K562 (cell line): Measurements from ENCODE around the gene SCIN. TPM values are rescaled to one million over a fixed set of nuclear protein-coding genes. Genes with fewer than 3 reads are reported as not detected.

Experiments
- BRCA1 ChIP-seq, 2 experiments: fragments of 450-650 bp in 1 of 2; sonication (generic) in 1 of 2; formaldehyde crosslinking in 1 of 2; IDR thresholded peaks; 2 replicates each; pipeline versions ENCODE4 v1.5.0 to v1.6.1; 2017 to 2020; ENCODE audit warnings: mild to moderate bottlenecking in 1 of 2, missing genetic modification reagents in 1 of 2
- BRD4 ChIP-seq: fragments of 200-600 bp; sonication (generic); IDR thresholded peaks from 2 replicates; pipeline ENCODE4 v1.6.1; 2017; ENCODE audit warnings: inconsistent platforms
- CEBPG ChIP-seq, 3 experiments: fragments of 200-800 bp in 1 of 3; sonication (Bioruptor generic) in 1 of 3; sonication (generic) in 1 of 3; formaldehyde crosslinking in 1 of 3; IDR thresholded peaks in 2 of 3; conservative IDR thresholded peaks in 1 of 3; 2 replicates each; pipeline versions ENCODE4 v1.6.1 to v1.8.0; 2016 to 2022; ENCODE audit warnings: missing compliant biosample characterization in 2 of 3, missing genetic modification characterization in 2 of 3, mild to moderate bottlenecking in 1 of 3, missing genetic modification reagents in 1 of 3
- CTCFL ChIP-seq: IDR thresholded peaks from 2 replicates; pipeline ENCODE4 v1.6.1; 2011; ENCODE audit warnings: borderline replicate concordance, low read depth, mild to moderate bottlenecking, moderate library complexity, low read length; ENCODE audit not compliant: insufficient read depth, poor library complexity, severe bottlenecking
- E2F1 ChIP-seq: sonication (generic); formaldehyde crosslinking; IDR thresholded peaks from 2 replicates; pipeline ENCODE4 v1.8.1; 2023; ENCODE audit warnings: mild to moderate bottlenecking, missing genetic modification reagents, moderate library complexity
- ILF3 ChIP-seq: fragments of 450-650 bp; IDR thresholded peaks from 2 replicates; pipeline ENCODE4 v1.6.1; 2018; ENCODE audit warnings: antibody characterized with exemption, mild to moderate bottlenecking, moderate library complexity, borderline replicate concordance
- LCOR ChIP-seq: sonication (generic); formaldehyde crosslinking; IDR thresholded peaks from 2 replicates; pipeline ENCODE4 v1.8.0; 2022; ENCODE audit warnings: mild to moderate bottlenecking, missing genetic modification reagents
- NCOA1 ChIP-seq: fragments of 450-650 bp; IDR thresholded peaks from 2 replicates; pipeline ENCODE4 v1.6.1; 2016; ENCODE audit warnings: low read depth
- NFRKB ChIP-seq: fragments of 450-650 bp; IDR thresholded peaks from 2 replicates; pipeline ENCODE4 v1.6.1; 2016; ENCODE audit warnings: low read depth
- NR3C1 ChIP-seq: sonication (generic); formaldehyde crosslinking; IDR thresholded peaks from 2 replicates; pipeline ENCODE4 v1.8.1; 2022; ENCODE audit warnings: missing genetic modification reagents
- PREB ChIP-seq: sonication (generic); formaldehyde crosslinking; IDR thresholded peaks from 2 replicates; pipeline ENCODE4 v1.8.1; 2023; ENCODE audit warnings: mild to moderate bottlenecking, missing genetic modification reagents
- PRMT5 ChIP-seq: sonication (generic); formaldehyde crosslinking; IDR thresholded peaks from 2 replicates; pipeline ENCODE4 v1.5.0; 2020; ENCODE audit warnings: missing genetic modification reagents
- RCOR1 ChIP-seq, 2 experiments: IDR thresholded peaks; 2 replicates each; pipeline ENCODE4 v1.6.1; 2012; ENCODE audit warnings: low read depth in 2 of 2, low read length in 2 of 2, borderline replicate concordance in 1 of 2, improper control_type of control experiment in 1 of 2
- ZBTB17 ChIP-seq: fragments of 450-650 bp; formaldehyde crosslinking; IDR thresholded peaks from 2 replicates; pipeline ENCODE4 v1.4.0; 2020; ENCODE audit warnings: mild to moderate bottlenecking
- ZKSCAN3 ChIP-seq: fragments of 250-450 bp; sonication (Bioruptor Pico); IDR thresholded peaks from 2 replicates; pipeline ENCODE4 v1.4.0; 2020
- ZNF347 ChIP-seq: fragments of 450-650 bp; formaldehyde crosslinking; IDR thresholded peaks from 2 replicates; pipeline ENCODE4 v1.4.0; 2020; ENCODE audit warnings: low read depth, mild to moderate bottlenecking, moderate library complexity
- ZNF512 ChIP-seq: IDR thresholded peaks from 2 replicates; pipeline ENCODE4 v1.6.1; 2016; ENCODE audit warnings: missing genetic modification characterization, missing compliant biosample characterization
- ZNF592 ChIP-seq: fragments of 450-650 bp; IDR thresholded peaks from 2 replicates; pipeline ENCODE4 v1.6.1; 2017; ENCODE audit warnings: antibody characterized with exemption, mild to moderate bottlenecking
- polyA plus RNA-seq, 8 experiments: library from polyadenylated mRNA; depleted of rRNA in 4 of 8; stranded (reverse) in 5 of 8; unstranded in 3 of 8; fragments of >200 nt; fragmentation: Nextera tagmentation in 2 of 8; fragmentation: Illumina TruSeq in 1 of 8; extraction: Ambion mirVana in 2 of 8; extraction: Trizol in 1 of 8; gene quantifications; 2 replicates each; pipeline versions ENCODE4 v1.2.1 to v1.2.3, GENCODE V29; 2011 to 2014; ENCODE audit warnings: inconsistent platforms in 1 of 8, missing spikeins in 1 of 8
- total RNA-seq, 7 experiments: library from RNA; depleted of rRNA in 6 of 7; stranded (reverse); fragments of >200 nt in 6 of 7; fragmentation: Illumina TruSeq in 2 of 7; extraction: Trizol in 2 of 7; gene quantifications; 2 replicates each; pipeline versions ENCODE4 v1.2.1 to v1.2.3, GENCODE V29; 2011 to 2021; ENCODE audit warnings: low replicate concordance in 1 of 7

The SCIN gene
- total and polyA plus RNA-seq, 9 of the 15 experiments (the other 6 are each of a cell fraction or from before 2014, with no cell fraction given) = 0.67 to 18.2 (median 10.6) TPM

- TF ChIP-seq ZNF512 = no peak
- TF ChIP-seq CEBPG (CRISPR knock-in tag; IDR thresholded peaks at IDR 0.05) = no peak
- no peak for TF ChIP-seq CEBPG (tag; conservative IDR thresholded peaks at IDR 0.05 in 1 of 2, IDR thresholded peaks at IDR 0.05 in 1 of 2)
- TF ChIP-seq BRCA1 (IDR thresholded peaks at IDR 0.05) = no peak
- no peak for TF ChIP-seq BRCA1 (CRISPR knock-in tag; IDR thresholded peaks at IDR 0.05)
- TF ChIP-seq PREB = 0 out of 2 replicates have a peak, but pooled peaks have one; percentile 50
- TF ChIP-seq ZNF592 = 0 out of 2 replicates have a peak, but pooled peaks have one; percentile 42
- TF ChIP-seq PRMT5 (CRISPR knock-in tag) = no peak
- TF ChIP-seq RCOR1 (IDR thresholded peaks at IDR 0.05; ENCODE audit: borderline replicate concordance in 1 of 2, low read depth in 2 of 2, low read length in 2 of 2) = no peak
- TF ChIP-seq BRD4 = no peak
- peak; percentile 77 for TF ChIP-seq LCOR (CRISPR knock-in tag)
- TF ChIP-seq NFRKB = 0 out of 2 replicates have a peak, but pooled peaks have one; percentile 41
- TF ChIP-seq E2F1 (CRISPR knock-in tag) = no peak
- TF ChIP-seq NR3C1 = no peak
- no peak for TF ChIP-seq ZNF347 (CRISPR knock-in tag)
- TF ChIP-seq ILF3 = no peak
- no peak for TF ChIP-seq ZBTB17 (CRISPR knock-in tag)
- TF ChIP-seq NCOA1 = peak; percentile 63; the same call in 1 of the 2 replicates
- no peak for TF ChIP-seq ZKSCAN3 (CRISPR knock-in tag)
- TF ChIP-seq CTCFL = no peak
Observed at GRCh38 chr7:12687718-12688171, 117.2 kb downstream of the SCIN start (continued).
